GM12864 (cell line): ENCODE results near the gene PCSK7.
"Not testable (repeated sequence)": the region's sequence is repeated elsewhere in the genome, so short reads cannot be mapped to it uniquely, and the experiment has no call there.

Source experiments
- DNase-seq: peaks from one replicate; pipeline ENCODE4 v3.0.0-alpha.2; 2011; ENCODE audit warnings: low read depth
- H3K4me3 ChIP-seq: 2 replicates; pipeline ENCODE4 v1.5.1; 2011; ENCODE audit warnings: mild to moderate bottlenecking, low read depth, low read length, control low read depth
- TF ChIP-seq, protein P1 (sequence below): IDR thresholded peaks from 2 replicates; pipeline ENCODE4 v1.5.1; 2011; ENCODE audit warnings: low read depth, mild to moderate bottlenecking, moderate library complexity, low read length, control low read depth, inconsistent platforms; ENCODE audit errors: missing control alignments

Gene PCSK7, protein sequence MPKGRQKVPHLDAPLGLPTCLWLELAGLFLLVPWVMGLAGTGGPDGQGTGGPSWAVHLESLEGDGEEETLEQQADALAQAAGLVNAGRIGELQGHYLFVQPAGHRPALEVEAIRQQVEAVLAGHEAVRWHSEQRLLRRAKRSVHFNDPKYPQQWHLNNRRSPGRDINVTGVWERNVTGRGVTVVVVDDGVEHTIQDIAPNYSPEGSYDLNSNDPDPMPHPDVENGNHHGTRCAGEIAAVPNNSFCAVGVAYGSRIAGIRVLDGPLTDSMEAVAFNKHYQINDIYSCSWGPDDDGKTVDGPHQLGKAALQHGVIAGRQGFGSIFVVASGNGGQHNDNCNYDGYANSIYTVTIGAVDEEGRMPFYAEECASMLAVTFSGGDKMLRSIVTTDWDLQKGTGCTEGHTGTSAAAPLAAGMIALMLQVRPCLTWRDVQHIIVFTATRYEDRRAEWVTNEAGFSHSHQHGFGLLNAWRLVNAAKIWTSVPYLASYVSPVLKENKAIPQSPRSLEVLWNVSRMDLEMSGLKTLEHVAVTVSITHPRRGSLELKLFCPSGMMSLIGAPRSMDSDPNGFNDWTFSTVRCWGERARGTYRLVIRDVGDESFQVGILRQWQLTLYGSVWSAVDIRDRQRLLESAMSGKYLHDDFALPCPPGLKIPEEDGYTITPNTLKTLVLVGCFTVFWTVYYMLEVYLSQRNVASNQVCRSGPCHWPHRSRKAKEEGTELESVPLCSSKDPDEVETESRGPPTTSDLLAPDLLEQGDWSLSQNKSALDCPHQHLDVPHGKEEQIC

DNA sequence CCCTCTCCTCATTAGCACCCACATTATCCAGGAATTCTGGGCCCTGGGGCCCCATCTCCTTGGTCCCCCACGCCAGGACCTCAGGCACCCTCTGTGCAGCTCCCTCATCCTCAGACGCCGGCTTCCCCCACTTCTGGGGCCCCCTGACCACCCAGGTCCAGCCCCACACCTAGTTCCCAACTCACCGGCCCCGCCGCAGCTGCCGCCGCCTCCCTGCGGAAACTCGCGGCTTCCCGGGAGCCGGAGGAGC is at the start of gene PCSK7:
Gene PCSK7 (minus strand): TSS at position 232 of the 250 bp plus-strand sequence. CDS start 2,229 bp downstream, outside the sequence.
- no peak for DNase-seq
- peak within 1 kb of the TSS; percentile 96 for H3K4me3 ChIP-seq
- TF ChIP-seq, protein P1, sequence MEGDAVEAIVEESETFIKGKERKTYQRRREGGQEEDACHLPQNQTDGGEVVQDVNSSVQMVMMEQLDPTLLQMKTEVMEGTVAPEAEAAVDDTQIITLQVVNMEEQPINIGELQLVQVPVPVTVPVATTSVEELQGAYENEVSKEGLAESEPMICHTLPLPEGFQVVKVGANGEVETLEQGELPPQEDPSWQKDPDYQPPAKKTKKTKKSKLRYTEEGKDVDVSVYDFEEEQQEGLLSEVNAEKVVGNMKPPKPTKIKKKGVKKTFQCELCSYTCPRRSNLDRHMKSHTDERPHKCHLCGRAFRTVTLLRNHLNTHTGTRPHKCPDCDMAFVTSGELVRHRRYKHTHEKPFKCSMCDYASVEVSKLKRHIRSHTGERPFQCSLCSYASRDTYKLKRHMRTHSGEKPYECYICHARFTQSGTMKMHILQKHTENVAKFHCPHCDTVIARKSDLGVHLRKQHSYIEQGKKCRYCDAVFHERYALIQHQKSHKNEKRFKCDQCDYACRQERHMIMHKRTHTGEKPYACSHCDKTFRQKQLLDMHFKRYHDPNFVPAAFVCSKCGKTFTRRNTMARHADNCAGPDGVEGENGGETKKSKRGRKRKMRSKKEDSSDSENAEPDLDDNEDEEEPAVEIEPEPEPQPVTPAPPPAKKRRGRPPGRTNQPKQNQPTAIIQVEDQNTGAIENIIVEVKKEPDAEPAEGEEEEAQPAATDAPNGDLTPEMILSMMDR = no peak

DNA sequence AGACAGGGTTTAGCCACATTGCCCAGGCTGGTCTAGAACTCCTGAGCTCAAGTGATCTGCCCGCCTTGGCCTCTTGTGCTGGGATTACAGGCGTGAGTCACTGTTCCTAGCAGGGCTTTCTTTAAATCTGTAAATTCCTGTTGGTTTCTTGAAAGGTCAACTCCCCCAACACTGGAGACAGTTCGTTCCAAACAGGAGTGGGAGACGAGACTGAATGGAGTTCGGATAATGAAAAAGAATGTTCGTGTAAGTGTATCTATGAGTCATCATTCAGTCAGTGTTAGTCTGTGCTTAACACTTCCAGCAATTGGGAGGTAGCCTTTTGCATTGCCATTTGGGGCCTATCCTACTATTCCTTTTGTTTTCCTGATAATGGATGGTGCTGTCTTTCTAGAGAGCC is 49.3 kb upstream of the PCSK7 start:
- TF ChIP-seq, protein P1 = no peak
- DNase-seq = no peak

DNA sequence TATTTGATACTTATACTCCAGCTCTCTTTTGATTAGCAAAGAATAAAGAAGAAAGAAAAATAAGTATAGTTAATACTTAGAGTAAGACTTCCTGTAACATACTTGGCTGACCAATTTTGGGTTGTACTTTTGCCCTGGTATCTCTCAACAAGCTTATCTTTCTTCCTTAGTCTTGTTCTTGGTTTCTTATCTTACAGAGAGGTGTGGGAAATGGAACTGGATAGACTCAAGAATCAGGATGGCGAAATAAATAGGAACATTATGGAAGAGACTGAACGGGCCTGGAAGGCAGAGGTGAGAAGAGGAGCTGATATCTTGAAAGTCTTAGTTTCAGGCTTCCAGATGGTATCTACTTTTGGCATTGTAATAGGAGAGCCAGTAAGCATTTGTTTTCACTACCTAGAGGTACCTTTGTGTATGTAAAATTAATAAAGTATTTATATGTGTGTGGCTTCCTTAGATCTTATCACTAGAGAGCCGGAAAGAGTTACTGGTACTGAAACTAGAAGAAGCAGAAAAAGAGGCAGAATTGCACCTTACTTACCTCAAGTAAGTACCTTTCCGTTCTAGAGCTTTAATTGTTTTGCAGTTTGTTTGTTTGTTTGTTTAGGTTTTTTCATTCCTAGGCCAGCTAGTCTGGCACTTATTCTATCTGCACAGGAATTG is 48.0 kb upstream of the PCSK7 start:
- no peak for DNase-seq
- TF ChIP-seq, protein P1 = no peak
- no peak overlapping the region for H3K4me3 ChIP-seq

More for the DNA sequence above, 49.3 kb upstream of the PCSK7 start:
- H3K4me3 ChIP-seq = no peak overlapping the region

DNA sequence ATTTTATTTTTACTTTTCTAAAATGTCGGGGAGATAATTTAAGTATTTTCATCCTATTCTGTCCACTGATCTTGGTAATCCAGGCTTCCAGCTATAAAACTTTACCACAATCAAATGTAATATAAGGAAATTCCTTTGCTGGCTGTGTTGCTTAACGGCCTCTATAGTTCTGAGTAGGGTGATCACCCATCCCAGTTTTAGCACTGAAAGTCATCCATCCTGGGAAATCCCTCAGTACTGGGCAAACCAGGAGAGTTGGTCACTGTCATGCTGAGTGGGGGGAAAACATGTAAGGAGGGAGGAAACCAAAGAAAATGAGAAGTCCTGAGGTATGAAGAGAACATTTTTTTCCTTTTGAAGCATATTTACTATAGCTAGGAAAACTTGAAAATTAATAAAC is 46.5 kb upstream of the PCSK7 start:
- H3K4me3 ChIP-seq = no peak overlapping the region
- DNase-seq = no peak
- TF ChIP-seq, protein P1 = no peak

DNA sequence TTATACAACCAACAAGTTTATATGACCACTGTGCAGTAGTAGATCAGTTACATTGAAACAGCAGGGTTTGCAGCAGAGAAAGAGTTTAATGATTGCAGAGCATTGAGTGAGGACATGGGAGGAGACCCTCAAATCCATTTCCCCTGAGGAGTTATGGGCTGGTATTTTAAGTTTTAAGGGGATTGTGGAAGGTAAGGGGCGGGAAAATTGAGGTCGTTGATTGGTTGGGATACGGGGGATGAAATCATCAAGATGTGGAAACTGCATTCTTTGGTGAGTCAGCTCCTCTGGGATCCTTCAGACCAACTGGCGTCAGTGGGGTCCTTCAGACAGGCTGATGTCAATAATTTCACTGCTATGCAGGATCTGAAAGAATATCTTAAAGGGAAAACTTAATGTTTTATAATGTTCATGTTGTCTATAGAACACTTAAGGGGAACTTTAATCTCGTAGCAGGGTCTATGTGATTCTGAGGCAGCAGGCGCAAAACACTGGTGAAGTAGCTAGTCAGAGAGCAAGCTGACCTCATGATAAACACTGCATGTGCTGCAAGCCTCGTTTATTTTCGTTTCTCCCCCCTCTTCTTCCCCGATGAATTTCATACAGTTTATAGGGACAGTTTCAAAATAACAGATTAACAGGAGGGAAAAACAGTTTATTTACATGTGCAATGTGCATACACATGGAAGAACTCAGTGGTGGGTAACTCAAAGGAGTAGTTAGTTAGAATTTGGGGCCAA is 41.8 kb upstream of the PCSK7 start:
- no peak for DNase-seq
- no peak overlapping the region for H3K4me3 ChIP-seq
- TF ChIP-seq, protein P1 = no peak

DNA sequence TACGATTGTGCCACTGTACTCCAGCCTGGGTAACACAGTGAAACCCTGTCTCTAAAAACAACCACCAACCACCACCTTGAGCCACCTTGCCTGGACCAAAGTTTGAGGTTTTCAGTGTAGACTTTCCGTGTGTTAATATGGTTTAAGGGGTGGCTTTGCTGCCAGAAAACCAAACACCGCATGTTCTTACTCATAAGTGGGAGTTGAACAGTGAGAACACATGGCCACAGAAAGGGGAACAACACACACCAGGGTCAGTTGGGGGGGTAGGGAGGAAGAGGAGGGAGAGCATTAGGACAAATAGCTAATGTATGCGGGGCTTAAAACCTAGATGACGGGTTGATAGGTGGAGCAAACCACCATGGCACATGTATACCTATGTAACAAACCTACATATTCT is 40.3 kb upstream of the PCSK7 start:
- not testable (repeated sequence) for DNase-seq, H3K4me3 ChIP-seq

DNA sequence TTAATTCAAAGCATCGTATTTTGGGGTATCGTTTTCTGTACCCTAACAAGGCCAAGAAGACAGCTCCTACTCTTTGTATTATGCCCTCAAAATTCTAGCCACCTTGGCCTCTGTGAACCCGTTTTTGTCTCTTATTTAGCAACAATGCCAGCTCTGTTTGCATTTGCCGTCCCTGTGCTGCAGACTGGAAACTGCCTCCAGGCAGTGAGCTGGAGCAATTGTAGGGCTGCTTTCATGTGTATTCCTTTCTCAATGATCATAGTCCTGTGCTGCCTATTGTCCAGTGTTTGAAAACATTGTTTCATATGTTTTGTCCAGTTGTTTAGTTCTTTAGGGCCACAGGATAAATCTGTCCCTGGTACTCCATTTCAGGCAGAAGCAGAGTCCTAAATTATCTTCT is 39.3 kb upstream of the PCSK7 start:
- TF ChIP-seq, protein P1 = no peak
- no peak for DNase-seq
- H3K4me3 ChIP-seq = no peak overlapping the region
